Omental fat pad (tissue), 4 donors: Measurements from ENCODE around the gene PARG. TPM values are rescaled to one million over a fixed set of nuclear protein-coding genes. Genes with fewer than 3 reads are reported as not detected.

ENCODE experiments used
- ATAC-seq: fragments of 150-250 bp; one replicate; pipeline ENCODE4 v1.9.1; 2016; ENCODE audit warnings: mild to moderate bottlenecking, moderate library complexity; ENCODE audit not compliant: low FRiP score
- DNase-seq: peaks from one replicate; pipeline ENCODE4 v3.0.0-alpha.2; 2019; ENCODE audit warnings: low spot score
- small RNA-seq: library from RNA; depleted of rRNA; stranded (forward); fragments of <200 nt; gene quantifications from one replicate; pipeline ENCODE3, GENCODE V24; 2016
- total RNA-seq, 4 donors: library from RNA; depleted of rRNA; stranded (reverse); fragments of >200 nt; gene quantifications; one replicate each; pipeline ENCODE4 v1.1.0, GENCODE V29; 2016
- TF ChIP-seq, protein P1 (sequence below), 3 donors: fragments of 450-650 bp; IDR thresholded peaks; one replicate each; pipeline ENCODE4 v1.5.1; 2016 to 2017; ENCODE audit warnings: antibody characterized with exemption in 3 of 3, mild to moderate bottlenecking in 3 of 3, moderate library complexity in 2 of 3

PARG gene
- total RNA-seq, 4 donors from 2014 or later, result 19.0 to 32.8 (median 21.2) TPM

DNA sequence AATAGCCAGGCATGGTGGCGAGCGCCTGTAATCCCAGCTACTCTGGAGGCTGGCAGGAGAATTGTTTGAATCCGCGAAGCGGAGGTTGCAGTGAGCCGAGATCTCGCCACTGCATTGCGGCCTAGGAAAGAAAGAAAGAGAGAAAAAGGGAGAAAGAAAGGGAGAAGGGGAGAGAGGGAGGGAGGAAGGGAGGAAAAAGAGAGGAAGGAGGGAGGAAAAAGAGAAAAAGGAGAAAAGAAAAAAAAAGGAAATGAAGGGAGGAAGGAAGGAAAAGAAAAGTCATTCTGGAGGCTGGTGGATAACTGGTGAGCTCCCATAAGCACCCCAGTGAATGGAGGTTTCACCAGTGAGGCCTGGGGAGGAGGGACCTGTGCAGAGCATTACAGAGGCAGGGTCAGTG, 172.1 kb downstream of the PARG start:
- ATAC-seq, result no peak
- no peak for DNase-seq
- TF ChIP-seq, protein P1, sequence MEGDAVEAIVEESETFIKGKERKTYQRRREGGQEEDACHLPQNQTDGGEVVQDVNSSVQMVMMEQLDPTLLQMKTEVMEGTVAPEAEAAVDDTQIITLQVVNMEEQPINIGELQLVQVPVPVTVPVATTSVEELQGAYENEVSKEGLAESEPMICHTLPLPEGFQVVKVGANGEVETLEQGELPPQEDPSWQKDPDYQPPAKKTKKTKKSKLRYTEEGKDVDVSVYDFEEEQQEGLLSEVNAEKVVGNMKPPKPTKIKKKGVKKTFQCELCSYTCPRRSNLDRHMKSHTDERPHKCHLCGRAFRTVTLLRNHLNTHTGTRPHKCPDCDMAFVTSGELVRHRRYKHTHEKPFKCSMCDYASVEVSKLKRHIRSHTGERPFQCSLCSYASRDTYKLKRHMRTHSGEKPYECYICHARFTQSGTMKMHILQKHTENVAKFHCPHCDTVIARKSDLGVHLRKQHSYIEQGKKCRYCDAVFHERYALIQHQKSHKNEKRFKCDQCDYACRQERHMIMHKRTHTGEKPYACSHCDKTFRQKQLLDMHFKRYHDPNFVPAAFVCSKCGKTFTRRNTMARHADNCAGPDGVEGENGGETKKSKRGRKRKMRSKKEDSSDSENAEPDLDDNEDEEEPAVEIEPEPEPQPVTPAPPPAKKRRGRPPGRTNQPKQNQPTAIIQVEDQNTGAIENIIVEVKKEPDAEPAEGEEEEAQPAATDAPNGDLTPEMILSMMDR (IDR thresholded peaks at IDR 0.05), result no peak

DNA sequence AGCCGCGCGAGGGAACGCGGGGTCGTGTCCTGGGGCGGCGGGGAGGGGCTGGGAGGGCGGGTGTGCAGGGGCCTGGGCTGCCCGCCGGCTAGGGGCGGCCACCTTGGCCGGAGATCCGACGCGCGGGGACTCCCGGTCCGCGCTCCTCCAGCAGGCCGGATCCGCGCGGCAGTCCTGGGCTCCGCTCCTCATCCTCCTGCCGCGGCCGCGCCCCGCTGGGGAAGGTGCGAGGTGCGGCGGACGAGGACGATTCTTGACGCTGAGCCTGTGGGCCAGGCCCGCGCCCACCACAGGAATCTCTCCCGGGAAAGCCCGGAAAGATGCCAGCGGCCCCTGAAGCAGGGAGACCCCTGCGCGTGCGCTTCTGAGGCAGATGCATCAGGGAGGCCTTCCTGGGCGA, 173.1 kb downstream of the PARG start:
- DNase-seq (no peak), ATAC-seq (no peak)
- TF ChIP-seq, protein P1 (IDR thresholded peaks at IDR 0.05), result no peak

DNA sequence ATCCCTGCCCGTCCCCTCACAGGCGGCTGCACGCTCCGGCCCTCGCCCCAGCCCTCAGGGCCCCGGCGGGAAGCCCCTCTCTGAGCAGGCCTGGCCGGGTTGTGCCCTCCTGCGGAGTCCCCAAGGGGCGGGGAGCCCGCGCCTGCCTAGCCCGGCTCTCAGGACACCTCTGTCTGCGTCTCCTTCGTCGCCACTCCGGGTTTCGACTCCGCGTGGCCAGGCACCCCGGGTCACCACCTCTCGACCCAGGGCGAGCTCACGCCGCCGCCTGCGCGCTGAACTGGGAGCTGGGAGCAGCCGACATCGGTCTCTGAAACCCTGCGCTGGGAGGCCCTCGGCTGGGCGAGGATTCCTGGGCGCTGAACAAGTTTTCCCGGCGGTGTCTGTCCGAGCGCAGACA, 173.5 kb downstream of the PARG start:
- TF ChIP-seq, protein P1 (IDR thresholded peaks at IDR 0.05), result no peak
- no peak for DNase-seq
- ATAC-seq, result no peak

Small RNA genes lying within 50 kb of the gene (small RNA-seq; reads per million reads assigned to genes)
- gene RNA5SP317 (not detected), gene SNORA74C-2 (not detected)

Other genes with a start within 250 kb of the PARG start
- gene OGDHL, start 179.7 kb downstream of the PARG start, total RNA-seq, result 1 to 10 TPM in 1 of 4 donors, under 1 TPM in 1, not detected in 2; 0.65 to 1.2 TPM
- gene TIMM23B, start within 50 bp of the PARG start, total RNA-seq, result 10 to 100 TPM; 16.2 to 53.6 (median 17.9) TPM
- gene AGAP6, start 46.4 kb upstream of the PARG start, total RNA-seq, result 10 to 100 TPM; 13.2 to 37.6 (median 17.3) TPM
- gene WASHC2A, start 125.9 kb upstream of the PARG start, total RNA-seq, result 10 to 100 TPM; 23.5 to 38.8 (median 28.7) TPM